ENCODE results near the gene INPP5A. TPM values are rescaled to one million over a fixed set of nuclear protein-coding genes. Genes with fewer than 3 reads are reported as not detected.

Gene INPP5A
- total RNA-seq, 1 experiment from 2014 or later: 12.3 TPM

DNA sequence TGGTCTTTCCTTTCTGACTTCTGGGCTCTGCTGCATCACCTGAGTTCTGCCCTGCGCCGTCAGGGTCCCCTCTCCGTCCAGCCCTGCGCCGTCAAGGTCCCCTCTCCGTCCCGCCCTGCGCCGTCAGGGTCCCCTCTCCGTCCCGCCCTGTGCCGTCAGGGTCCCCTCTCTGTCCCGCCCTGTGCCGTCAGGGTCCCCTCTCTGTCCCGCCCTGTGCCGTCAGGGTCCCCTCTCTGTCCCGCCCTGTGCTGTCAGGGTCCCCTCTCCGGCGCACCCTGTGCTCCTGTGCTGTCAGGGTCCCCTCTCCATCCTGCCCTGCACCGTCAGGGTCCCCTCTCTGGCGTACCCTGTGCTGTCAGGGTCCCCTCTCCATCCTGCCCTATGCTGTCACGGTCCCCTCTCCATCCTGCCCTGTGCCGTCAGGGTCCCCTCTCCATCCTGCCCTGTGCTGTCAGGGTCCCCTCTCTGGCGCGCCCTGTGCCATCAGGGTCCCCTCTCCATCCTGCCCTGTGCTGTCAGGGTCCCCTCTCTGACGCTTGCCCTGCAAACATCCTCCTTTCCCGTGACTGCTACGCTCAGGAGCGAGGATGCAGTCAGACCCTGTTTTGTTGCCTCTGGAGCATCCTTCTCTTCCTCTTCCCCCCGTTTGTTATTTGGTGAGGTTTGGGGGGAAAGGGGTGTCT, 66.4 kb downstream of the INPP5A start:
- Histone ChIP-seq H4K20me1 (ENCODE audit: insufficient read depth) (no peaks in the 10 kb centered on the region), H3K4me2 (ENCODE audit: low read length) (no peak overlapping the region), H3K9ac (ENCODE audit: low read length) (no peak overlapping the region), H3K27me3 (ENCODE audit: insufficient read depth, low read length) (no peaks in the 10 kb centered on the region), H3K4me1 (ENCODE audit: control insufficient read depth in 1 of 2, insufficient read depth in 2 of 2, low read length in 2 of 2) (no peaks in the 10 kb centered on the region), H2AFZ (ENCODE audit: low read depth, low read length, poor library complexity, severe bottlenecking) (no peak overlapping the region), H3K4me3 (replicated peaks in 1 of 2; ENCODE audit: low read depth in 1 of 2, low read length in 2 of 2) (no peak overlapping the region), H3K27ac (ENCODE audit: low read depth, low read length) (no peak overlapping the region), H3K9me2 (ENCODE audit: insufficient read depth) (no peaks in the 10 kb centered on the region), H3K9me3 (ENCODE audit: control insufficient read depth in 1 of 2, insufficient read depth in 1 of 2, low read depth in 1 of 2, low read length in 2 of 2) (no peaks in the 10 kb centered on the region), H3K36me3 (ENCODE audit: control insufficient read depth in 1 of 2, insufficient read depth in 2 of 2, low read length in 2 of 2) (no peaks in the 10 kb centered on the region), H3K79me2 (ENCODE audit: insufficient read depth, low read length) (no peaks in the 10 kb centered on the region)
- DNase-seq (ENCODE audit: low read depth, low spot score) (no peak), ATAC-seq (no peak)
- no peak for TF ChIP-seq CEBPB (IDR thresholded peaks at IDR 0.05; ENCODE audit: low read depth)
- no peak for TF ChIP-seq POLR2AphosphoS5 (IDR thresholded peaks at IDR 0.05; ENCODE audit: low read depth, low read length)
- TF ChIP-seq CBX3 (IDR thresholded peaks at IDR 0.05; ENCODE audit: low read depth): no peak
- TF ChIP-seq JUND (IDR thresholded peaks at IDR 0.05): no peak
- TF ChIP-seq ZFX (IDR thresholded peaks at IDR 0.05): no peak
- TF ChIP-seq SRF (IDR thresholded peaks at IDR 0.05; ENCODE audit: low read depth): no peak
- TF ChIP-seq, protein P1, sequence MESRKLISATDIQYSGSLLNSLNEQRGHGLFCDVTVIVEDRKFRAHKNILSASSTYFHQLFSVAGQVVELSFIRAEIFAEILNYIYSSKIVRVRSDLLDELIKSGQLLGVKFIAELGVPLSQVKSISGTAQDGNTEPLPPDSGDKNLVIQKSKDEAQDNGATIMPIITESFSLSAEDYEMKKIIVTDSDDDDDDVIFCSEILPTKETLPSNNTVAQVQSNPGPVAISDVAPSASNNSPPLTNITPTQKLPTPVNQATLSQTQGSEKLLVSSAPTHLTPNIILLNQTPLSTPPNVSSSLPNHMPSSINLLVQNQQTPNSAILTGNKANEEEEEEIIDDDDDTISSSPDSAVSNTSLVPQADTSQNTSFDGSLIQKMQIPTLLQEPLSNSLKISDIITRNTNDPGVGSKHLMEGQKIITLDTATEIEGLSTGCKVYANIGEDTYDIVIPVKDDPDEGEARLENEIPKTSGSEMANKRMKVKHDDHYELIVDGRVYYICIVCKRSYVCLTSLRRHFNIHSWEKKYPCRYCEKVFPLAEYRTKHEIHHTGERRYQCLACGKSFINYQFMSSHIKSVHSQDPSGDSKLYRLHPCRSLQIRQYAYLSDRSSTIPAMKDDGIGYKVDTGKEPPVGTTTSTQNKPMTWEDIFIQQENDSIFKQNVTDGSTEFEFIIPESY (IDR thresholded peaks at IDR 0.05; ENCODE audit: extremely low read depth, insufficient replicate concordance, low read length): no peak
- TF ChIP-seq, protein P2, sequence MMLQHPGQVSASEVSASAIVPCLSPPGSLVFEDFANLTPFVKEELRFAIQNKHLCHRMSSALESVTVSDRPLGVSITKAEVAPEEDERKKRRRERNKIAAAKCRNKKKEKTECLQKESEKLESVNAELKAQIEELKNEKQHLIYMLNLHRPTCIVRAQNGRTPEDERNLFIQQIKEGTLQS (IDR thresholded peaks at IDR 0.05): no peak
- TF ChIP-seq EZH2 (IDR thresholded peaks at IDR 0.05): no peak
- TF ChIP-seq, protein P3, sequence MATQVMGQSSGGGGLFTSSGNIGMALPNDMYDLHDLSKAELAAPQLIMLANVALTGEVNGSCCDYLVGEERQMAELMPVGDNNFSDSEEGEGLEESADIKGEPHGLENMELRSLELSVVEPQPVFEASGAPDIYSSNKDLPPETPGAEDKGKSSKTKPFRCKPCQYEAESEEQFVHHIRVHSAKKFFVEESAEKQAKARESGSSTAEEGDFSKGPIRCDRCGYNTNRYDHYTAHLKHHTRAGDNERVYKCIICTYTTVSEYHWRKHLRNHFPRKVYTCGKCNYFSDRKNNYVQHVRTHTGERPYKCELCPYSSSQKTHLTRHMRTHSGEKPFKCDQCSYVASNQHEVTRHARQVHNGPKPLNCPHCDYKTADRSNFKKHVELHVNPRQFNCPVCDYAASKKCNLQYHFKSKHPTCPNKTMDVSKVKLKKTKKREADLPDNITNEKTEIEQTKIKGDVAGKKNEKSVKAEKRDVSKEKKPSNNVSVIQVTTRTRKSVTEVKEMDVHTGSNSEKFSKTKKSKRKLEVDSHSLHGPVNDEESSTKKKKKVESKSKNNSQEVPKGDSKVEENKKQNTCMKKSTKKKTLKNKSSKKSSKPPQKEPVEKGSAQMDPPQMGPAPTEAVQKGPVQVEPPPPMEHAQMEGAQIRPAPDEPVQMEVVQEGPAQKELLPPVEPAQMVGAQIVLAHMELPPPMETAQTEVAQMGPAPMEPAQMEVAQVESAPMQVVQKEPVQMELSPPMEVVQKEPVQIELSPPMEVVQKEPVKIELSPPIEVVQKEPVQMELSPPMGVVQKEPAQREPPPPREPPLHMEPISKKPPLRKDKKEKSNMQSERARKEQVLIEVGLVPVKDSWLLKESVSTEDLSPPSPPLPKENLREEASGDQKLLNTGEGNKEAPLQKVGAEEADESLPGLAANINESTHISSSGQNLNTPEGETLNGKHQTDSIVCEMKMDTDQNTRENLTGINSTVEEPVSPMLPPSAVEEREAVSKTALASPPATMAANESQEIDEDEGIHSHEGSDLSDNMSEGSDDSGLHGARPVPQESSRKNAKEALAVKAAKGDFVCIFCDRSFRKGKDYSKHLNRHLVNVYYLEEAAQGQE (IDR thresholded peaks at IDR 0.05; ENCODE audit: low read depth): no peak
- TF ChIP-seq POLR2A (IDR thresholded peaks at IDR 0.05; ENCODE audit: borderline replicate concordance, extremely low read depth, insufficient read depth, insufficient read length): no peak
- TF ChIP-seq, protein P4, sequence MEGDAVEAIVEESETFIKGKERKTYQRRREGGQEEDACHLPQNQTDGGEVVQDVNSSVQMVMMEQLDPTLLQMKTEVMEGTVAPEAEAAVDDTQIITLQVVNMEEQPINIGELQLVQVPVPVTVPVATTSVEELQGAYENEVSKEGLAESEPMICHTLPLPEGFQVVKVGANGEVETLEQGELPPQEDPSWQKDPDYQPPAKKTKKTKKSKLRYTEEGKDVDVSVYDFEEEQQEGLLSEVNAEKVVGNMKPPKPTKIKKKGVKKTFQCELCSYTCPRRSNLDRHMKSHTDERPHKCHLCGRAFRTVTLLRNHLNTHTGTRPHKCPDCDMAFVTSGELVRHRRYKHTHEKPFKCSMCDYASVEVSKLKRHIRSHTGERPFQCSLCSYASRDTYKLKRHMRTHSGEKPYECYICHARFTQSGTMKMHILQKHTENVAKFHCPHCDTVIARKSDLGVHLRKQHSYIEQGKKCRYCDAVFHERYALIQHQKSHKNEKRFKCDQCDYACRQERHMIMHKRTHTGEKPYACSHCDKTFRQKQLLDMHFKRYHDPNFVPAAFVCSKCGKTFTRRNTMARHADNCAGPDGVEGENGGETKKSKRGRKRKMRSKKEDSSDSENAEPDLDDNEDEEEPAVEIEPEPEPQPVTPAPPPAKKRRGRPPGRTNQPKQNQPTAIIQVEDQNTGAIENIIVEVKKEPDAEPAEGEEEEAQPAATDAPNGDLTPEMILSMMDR (IDR thresholded peaks at IDR 0.05 in 2 of 3, conservative IDR thresholded peaks at IDR 0.05 in 1 of 3; ENCODE audit: borderline replicate concordance in 1 of 3, insufficient read depth in 1 of 3, low read depth in 2 of 3, low read length in 2 of 3): no peak
- no peak for TF ChIP-seq EGR1 (IDR thresholded peaks at IDR 0.05; ENCODE audit: low read depth)
- CTCF ChIA-PET: no interaction called here
- RAD21 ChIA-PET (ENCODE audit: low non-redundant PET in 1 of 2, low total read pairs in 2 of 2, uncharacterized antibody in 2 of 2, unreplicated experiment in 2 of 2): no interaction called here
- POLR2A ChIA-PET: no interaction called here
- intact Hi-C loops (cut with micrococcal nuclease): no loop called here
- no TSS peak for BruUV-seq (replicated peaks)
